Vagina (tissue), 2 donors: ENCODE data around the gene GALNT9.

Source experiments
- POLR2AphosphoS5 ChIP-seq, 2 donors: sonication (generic); formaldehyde crosslinking; IDR thresholded peaks; one replicate each; pipeline ENCODE4 v1.9.0; 2017; ENCODE audit warnings: antibody characterized with exemption in 2 of 2, mild to moderate bottlenecking in 2 of 2, low read depth in 1 of 2; ENCODE audit not compliant: insufficient read depth in 1 of 2
- TF ChIP-seq, protein P1 (sequence below), 3 experiments: fragments of 450-650 bp in 2 of 3; fragments of 200-600 bp in 1 of 3; sonication (generic) in 1 of 3; IDR thresholded peaks; one replicate each; pipeline ENCODE4 v1.5.1; 2017 to 2019; ENCODE audit warnings: antibody characterized with exemption in 3 of 3, mild to moderate bottlenecking in 2 of 3, moderate library complexity in 2 of 3

DNA sequence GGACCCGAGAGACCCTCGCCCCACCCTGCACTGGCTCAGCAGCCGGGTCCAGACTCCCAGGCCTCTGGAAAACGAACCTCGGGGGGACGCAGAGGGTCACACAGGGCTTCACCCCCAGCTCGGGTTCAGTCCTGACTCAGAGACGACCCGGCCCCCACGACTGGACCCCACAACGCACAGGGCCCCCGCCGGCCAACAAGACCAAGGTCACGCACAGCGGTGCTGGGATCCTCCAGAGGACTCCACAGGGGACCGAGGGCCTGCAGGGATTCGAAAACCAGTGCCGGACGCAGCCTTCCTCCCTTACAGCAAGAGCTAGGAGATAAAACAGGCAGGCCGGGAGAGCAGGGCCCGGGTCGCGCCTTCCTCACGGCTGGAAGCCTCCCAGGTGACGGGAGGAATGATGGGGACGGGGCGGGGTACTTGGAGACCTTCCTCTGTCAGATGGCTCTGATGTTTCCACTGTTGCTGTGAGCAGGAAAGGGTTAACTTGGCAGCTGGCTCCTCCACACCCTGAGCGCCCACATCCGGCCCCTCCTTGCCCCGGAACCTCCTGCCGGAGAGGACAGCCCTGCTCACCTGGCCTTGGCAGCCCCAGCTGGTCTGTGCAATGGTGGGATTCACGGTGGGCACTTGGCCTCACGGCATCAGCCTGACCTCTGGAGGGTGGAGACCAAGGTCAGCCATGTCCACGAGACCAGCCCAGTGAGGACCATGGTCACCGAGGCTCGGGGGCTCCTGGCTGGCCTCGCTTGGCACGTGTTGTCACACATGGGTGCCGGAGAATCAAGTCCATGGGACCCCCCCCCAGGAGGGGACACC, 46.2 kb downstream of the GALNT9 start:
- TF ChIP-seq, protein P1, sequence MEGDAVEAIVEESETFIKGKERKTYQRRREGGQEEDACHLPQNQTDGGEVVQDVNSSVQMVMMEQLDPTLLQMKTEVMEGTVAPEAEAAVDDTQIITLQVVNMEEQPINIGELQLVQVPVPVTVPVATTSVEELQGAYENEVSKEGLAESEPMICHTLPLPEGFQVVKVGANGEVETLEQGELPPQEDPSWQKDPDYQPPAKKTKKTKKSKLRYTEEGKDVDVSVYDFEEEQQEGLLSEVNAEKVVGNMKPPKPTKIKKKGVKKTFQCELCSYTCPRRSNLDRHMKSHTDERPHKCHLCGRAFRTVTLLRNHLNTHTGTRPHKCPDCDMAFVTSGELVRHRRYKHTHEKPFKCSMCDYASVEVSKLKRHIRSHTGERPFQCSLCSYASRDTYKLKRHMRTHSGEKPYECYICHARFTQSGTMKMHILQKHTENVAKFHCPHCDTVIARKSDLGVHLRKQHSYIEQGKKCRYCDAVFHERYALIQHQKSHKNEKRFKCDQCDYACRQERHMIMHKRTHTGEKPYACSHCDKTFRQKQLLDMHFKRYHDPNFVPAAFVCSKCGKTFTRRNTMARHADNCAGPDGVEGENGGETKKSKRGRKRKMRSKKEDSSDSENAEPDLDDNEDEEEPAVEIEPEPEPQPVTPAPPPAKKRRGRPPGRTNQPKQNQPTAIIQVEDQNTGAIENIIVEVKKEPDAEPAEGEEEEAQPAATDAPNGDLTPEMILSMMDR (IDR thresholded peaks at IDR 0.05), result no peak
- TF ChIP-seq POLR2AphosphoS5 (IDR thresholded peaks at IDR 0.05; ENCODE audit: insufficient read depth in 1 of 2, low read depth in 1 of 2), result no peak
